Femur (tissue), 1 donor: Measurements from ENCODE around the gene ADCY1.

Experiments used
- DNase-seq: peaks from one replicate; pipeline ENCODE4 v3.0.0-alpha.2; 2017

ADCY1 gene

GRCh38 chr7:45595809-45596664, 21.9 kb downstream of the ADCY1 start:
- DNase-seq, result no peak

DNA sequence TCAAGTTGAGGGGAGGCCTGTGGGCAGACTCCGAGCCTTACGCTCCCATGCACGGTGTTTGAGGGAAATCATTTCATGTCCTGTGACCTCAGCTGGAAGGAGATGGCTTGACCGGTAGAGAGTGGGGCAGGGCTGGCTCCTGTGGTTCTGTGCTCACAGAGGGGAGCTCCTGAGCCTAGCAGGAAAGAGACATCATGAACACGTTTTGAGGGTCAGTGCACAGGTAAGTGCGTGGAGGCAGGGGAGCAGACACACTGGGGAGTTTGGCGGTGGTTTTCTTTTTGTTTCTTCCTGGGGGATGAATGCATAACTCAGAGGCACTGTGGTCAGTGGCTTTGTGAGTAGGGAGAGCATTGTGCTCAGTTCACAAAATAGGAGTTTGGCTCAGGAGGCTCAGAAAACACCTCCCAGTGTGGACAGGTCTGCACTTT, 22.5 kb downstream of the ADCY1 start:
- DNase-seq, result no peak

GRCh38 chr7:45597286-45597984, 23.3 kb downstream of the ADCY1 start:
- DNase-seq, result no peak

DNA sequence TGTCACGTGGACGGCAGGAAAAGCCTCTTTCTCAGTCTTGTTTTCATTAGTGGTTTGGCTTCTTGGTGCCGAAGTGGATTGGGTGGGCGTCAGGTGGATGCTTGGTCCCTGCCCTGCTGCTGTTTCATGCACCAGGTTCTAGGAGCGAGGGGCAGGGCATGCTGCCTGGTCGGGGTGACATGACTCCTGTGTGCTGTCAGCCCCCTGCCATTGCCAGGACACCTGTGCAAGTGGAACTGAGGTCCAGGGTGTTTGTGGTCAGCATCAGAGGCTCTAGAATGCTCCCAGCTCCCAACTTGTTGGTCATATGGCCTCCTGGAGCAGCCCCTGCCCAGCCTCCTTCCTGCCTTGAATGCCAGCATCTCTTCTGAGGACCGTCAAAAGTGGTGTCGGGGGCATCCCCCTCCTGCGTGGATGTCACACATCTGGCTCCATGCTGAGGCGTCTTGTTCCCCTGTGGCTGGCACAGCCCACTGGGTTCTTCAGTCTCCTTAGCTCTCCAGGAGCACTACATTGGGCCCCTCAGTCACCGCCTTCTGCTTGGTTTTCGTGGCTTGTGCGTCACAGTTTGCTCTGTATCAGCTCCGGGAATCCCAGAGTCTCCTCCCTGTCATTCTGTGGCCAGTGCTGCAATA, 24.8 kb downstream of the ADCY1 start:
- DNase-seq, result peak; percentile 15

DNA sequence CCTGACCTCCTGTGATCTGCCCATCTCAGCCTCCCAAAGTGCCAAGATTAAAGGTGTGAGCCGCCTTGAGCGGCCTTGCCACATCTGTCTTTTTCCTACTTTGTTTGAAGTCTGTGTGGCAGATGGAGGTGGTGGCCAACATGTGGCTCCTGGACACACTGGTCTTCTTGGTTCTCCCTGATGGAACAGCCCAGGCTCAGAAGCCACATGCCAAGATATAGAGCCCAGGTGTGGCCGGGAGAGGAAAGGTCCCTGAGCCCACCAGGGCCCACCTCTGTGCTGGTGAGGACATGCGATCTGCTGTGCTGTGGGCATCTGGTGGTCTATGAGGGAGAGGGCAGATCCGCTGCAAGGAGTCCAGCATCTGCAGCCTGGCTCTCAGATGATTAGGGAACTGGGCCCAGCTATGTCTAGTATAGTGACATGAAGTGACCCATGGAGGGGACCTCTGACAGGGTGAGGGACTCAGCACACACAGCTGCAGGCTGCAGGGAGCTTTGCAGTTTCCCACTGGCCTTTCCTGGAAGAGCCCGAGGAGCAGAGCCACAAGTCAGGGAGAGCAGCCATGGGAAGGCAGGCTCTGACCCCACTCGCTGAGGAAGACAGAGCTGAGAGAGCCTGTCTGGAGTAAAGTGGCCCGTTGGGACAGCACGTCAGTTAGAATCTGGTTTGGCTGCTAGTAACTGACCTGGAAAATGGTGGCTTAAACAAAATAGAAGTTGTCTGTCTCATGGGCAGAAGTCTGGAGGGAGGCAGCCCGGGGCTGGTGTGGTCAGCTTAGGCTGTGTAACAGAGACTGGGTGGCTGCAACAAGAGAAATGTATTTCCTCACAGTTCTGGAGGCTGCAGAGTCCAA, 25.9 kb downstream of the ADCY1 start:
- peak; percentile 28 for DNase-seq

GRCh38 chr7:45601094-45601493, 26.9 kb downstream of the ADCY1 start:
- DNase-seq, result peak; percentile 8

DNA sequence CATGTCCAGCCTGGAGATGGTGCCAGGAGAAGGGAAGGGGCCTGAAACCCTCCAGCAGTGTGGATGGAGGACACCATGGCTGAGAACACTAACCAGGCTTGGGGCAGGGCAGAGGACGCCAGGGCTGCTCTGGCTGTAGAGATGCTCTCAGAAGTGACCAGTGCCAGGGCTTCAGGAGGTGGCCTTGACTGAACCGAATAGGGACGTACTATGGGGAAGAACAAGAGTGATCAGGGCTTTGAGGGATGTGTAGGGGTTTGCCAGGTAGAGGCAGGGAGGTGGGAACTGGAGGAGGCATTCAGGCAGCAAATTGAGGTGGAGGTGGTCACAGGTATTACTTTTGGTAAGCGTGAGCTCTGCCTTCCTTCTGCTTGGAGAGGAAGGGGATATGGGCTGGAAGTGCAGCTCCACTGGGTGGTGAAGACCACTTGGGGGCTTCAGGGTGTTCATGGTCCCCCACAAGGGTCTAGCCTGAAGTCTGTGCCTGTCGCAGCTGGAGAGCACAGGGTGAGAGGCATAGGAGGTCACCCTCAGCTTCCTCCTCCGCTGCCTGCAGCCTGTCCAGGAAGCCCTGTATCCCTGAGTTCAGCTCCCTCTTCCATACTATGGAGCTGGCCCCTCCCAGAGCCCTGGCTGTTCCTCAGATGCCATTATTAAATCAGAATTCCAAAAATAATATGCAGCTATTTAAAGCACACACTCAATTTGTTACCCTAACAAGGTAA, 27.8 kb downstream of the ADCY1 start:
- DNase-seq, result peak; percentile 7

- DNase-seq, result no peak
Observed at GRCh38 chr7:45606050-45606449, 31.9 kb downstream of the ADCY1 start.

DNA sequence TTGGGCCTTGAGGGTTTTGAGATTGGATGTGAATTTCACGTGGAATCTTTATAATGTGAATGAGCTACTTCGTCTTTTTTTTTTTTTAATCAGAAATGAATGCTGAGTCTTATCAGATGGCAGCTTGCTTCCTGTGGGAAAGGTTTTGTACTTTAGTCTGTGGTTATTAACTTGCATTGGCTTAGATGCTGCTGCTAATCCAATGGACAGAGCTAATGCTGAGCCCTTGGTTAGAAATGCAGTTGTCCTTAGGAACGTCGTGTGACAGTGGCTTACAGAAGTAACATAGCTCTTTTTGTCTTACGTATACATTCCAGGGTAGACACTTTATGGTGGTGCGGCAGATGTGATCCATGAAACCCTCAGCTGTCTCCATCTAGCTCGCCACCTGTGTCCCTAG, 32.8 kb downstream of the ADCY1 start:
- DNase-seq, result peak; percentile 7

DNA sequence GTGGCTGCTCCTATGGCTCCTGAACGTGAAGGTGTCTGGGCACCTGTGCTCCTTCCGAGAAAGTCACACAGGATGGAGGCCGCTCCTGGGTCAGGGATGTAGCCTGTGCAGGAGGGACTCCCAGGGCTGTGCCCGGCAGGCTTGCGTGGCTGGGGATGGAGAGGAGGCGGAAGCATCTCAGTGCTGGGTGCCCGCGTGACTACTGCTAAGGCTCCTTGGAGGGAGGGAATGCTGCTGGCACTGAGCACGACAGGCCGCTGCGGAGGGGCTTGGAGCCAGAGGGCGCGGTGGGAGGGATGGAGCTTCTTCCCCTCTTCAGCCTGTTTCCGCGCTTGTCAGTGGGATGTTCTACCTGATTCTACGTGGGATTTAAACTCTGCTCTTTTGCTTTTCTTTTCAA, 35.0 kb downstream of the ADCY1 start:
- DNase-seq, result no peak

GRCh38 chr7:45610019-45610418, 35.9 kb downstream of the ADCY1 start:
- DNase-seq, result no peak

GRCh38 chr7:45610660-45611299, 36.6 kb downstream of the ADCY1 start:
- DNase-seq, result no peak

- no peak for DNase-seq
Observed at GRCh38 chr7:45617166-45617565, 43.0 kb downstream of the ADCY1 start.

DNA sequence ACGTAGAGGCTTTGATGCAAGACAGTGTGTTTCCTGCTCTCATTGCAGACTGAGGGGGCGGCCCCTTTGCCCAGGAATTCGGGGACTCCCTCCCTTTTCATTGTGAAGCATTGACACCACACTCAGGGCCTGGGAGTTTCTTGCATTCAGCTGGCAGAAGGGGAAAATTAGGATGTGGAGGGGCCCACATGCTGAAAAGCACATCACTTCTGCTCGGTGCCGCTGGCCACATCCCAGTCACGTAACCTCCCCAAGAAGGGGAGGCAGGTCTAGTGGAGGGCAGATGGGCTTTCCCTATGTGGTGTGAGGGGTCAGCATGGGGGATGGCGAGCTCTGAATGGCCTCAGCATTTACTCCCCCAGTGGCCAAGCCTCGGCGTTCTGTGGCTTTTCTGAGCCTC, 47.9 kb downstream of the ADCY1 start:
- no peak for DNase-seq

DNA sequence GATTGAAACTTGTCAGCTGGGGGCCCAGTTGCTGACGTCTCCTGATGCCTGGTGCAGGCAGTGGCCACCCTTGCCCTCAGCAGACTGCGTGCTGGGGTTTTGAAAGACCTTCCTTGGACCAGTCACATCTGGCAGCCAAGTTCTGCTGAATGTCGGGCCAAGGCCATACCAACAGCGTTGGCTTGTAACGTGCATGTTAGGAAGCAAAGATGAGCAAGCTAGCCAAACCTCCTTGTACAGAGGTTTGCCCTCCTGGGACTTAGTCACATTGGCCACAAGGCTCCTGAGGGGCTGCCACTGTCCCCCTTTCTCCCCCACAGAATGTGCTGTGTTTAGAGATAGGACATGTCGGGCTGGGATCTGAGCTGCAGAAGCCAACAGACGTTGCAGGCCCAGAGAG, 49.0 kb downstream of the ADCY1 start:
- no peak for DNase-seq

GRCh38 chr7:45623740-45624391, 49.7 kb downstream of the ADCY1 start:
- no peak for DNase-seq

DNA sequence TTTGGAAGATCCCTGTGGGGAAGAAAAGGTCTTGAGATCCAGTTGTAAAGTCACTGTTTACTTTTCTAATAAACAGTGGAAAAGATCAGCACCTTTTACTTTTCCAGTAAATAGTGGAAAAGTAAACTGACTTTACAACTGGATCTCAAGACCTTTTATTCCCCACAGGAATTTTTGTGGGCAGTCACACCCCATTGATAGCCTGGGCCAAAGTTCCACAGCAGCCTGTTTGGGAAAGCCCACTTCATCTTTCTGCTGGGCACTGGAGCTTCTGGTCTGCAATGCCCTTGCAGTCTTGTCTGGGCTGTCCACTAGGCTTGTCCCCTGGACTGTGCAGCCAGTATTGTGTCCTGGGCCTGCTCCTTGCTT, 50.2 kb downstream of the ADCY1 start:
- no peak for DNase-seq

GRCh38 chr7:45625067-45625466, 50.9 kb downstream of the ADCY1 start:
- no peak for DNase-seq

DNA sequence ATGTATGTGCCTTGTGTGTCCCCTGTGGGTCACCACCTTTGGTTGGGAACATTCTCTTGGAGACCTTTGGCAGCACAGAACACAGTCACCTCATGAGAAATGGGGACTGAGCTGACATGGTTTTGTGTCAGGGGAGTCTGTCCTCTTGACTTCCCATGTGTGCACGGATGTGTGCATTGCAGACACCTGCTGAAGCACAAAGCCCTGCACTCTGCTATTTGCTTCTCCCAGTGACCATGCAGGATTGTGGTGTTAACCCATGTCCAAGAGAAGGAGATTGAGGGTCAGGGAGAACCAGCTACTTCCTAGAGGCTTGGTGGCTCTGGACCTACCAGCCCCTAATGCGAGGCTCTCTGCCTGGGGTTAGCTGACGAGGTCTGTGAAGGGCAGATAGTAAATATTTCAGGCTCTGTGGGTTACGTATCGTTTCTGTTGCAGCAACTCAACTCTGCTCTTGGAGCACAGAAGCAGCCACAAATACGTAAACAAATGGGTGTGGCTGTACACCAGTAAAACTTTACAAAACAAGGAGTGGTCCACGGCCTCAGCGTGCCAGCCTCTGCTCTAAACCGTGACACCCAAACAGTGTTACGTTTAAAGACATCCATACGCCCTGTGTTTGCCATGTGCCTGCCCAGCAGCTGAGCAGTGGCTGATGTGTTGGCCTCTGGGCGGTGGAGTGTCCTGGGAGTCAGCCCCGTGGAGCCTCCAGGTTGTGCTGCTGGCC, 51.7 kb downstream of the ADCY1 start:
- DNase-seq, result no peak
